ENCODE data around the gene SEC11C.
"Not testable (repeated sequence)": the region's sequence is repeated elsewhere in the genome, so short reads cannot be mapped to it uniquely, and the experiment has no call there.

The SEC11C gene

DNA sequence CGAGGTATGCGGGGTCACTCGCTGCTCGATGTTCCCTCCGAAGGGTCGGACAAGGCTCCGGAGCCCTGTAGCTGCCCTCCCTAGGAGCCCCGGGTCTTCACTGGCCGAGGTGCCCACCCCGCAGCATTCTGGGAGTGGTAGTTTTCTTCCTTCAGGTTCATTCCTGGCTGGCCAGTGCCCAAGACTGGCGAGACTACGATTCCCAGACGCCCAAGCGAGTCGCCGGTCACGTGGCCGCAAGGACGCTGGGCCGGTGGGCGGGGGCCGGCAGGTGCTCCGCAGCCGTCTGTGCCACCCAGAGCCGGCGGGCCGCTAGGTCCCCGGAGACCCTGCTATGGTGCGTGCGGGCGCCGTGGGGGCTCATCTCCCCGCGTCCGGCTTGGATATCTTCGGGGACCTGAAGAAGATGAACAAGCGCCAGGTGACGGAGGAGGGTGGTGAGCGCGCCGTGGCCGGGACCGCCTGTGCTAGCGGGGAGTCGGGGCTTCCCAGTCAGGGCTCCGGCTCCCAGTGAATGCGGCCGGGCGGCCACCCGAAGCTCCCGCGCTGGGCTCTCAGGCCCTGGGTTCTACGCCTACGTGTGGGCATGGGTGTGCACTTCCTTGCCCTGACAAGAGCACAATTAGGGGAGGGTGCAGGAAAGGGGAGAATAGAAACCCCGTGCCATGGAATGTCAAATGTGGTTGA lies at the start of gene SEC11C:
Gene SEC11C, plus strand, starts transcription at position 270 of the 687 bp plus-strand sequence. Its CDS starts 65 bp downstream, at position 335.
- DNase-seq (ENCODE audit: low spot score), result peak; percentile 96

DNA sequence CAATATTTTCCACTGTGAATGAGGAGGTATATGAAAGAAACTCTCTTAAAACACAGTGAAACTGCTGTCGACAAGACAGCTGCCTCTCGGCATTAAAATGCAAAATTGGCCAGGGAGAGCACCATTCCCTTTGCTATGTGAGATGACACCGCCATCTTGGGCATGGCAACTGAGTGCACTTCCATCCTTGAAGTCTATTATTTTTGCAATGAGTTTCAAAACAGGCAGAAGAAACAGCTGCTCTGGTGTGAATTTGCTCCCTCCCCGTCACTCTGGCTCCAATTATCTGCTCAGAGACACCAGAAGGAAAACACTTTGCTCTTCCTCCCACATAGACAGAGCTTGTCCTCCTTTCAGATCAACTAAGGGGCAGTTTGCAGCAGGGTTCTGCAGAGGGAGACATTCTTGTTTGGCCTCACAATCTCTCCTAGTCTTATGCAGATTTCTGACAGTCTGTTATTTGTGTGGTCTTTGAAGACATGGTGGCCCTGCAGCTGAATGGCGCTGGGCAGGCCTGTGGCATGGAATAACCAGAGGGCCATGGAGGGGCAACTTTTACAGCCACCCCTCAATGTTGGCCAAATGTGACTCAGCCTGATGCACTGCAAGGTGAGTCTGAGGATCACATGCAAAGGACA lies 48.6 kb upstream of the SEC11C start:
- DNase-seq (ENCODE audit: low spot score), result no peak

DNA sequence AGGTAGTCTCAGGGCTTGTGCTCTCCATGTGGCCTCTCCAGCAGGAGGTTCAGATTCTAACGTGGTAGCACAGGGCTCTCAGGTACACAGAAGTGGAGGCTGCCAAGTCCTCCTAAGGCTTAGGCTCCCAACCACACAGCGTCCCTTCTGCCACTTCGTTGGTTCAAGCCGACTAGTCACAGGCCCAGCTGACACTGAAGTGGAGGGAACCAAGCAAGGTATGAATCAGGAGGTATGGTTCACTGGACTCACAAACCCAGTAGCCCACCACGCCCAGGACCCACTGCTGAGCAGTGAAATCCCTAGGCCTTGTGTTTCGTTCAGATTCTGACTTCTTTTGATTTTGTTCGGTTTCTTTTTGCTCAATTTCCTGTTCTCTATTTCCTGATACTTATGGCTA lies 46.0 kb upstream of the SEC11C start:
- DNase-seq (ENCODE audit: low spot score), result no peak

DNA sequence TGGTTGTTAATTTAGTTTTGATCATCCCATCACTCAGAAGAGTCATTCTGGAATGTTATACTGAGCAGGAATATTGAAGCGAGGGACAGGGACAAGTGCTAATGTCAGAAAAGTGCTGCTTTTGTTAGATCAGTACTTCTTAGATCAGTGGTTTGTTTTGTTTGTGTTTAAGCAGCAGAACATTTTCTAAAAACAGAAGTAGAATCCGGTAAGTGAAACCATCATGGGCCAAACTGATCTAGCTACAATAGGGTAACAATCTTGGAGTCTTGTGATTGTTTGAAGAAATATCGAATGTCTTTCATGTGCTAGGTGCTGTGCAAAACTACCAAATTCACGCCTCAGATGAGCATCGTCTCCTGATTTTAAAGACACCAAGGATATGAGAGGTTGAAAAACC lies 45.1 kb upstream of the SEC11C start:
- no peak for DNase-seq (ENCODE audit: low spot score)

DNA sequence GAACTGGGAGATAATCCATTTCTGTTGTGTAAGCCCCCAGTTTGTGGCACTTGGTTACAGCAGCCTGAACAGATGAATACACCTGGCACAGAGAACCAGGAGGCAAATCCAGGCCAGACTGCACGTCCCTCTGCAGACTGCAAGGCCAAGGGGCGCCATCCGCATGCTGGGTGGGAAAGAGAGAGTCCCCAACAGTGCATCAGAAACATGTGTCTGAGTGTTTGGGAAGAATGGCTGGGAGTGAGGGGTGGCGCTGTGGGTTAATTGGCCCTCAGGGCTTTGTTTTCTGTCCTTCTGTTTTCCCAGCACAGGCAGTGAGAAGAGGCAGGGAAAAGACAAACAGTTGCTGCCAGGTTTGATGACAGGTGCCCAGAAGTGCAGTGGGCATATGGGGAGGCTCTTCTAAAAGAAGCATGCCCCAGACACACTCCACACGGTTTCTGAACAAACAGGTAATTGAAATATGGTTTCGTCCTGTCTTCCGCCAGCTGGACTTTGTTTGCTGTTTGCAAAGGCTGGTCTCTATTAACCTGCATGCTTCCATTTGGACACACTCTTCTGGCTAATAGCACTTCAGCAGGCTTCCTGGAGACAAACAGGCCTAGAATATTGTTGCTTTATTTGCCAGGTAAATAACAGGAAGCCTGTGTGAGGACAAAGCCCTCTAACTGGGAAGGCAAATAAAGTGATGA lies 43.4 kb upstream of the SEC11C start:
- DNase-seq (ENCODE audit: low spot score), result no peak

DNA sequence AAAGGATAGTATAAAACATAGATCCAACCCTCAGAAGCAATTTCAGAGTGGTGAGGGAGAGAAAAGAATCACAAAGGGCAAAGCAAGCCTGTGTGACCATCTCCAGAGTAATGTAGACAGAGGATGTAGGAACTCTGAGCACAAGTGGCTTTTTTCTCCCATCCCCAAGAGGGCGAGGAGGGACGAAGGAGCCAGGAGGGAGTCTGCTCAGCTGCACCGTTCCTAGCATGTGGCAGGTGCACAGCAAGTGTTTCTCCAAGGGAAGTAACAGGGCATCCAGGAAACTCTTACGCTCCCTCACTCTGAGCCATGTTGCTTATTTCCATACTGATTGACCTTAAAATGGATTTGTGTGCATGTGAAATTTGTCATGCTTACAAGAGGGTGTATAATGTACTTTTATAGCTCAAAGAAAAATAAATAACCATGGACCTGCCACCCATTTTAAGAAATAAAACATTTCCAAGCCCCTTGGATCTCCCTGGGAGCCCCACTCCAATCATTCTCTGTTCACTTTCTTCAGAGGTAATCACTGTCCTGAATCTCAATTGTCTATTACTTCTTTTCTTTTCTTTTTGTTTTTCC lies 37.8 kb upstream of the SEC11C start:
- DNase-seq (ENCODE audit: low spot score), result no peak

- DNase-seq (ENCODE audit: low spot score), result peak; percentile 14
Observed at GRCh38 chr18:59109375-59109774, 30.3 kb upstream of the SEC11C start.

- DNase-seq (ENCODE audit: low spot score), result no peak
Observed at GRCh38 chr18:59114160-59114559, 25.5 kb upstream of the SEC11C start.

DNA sequence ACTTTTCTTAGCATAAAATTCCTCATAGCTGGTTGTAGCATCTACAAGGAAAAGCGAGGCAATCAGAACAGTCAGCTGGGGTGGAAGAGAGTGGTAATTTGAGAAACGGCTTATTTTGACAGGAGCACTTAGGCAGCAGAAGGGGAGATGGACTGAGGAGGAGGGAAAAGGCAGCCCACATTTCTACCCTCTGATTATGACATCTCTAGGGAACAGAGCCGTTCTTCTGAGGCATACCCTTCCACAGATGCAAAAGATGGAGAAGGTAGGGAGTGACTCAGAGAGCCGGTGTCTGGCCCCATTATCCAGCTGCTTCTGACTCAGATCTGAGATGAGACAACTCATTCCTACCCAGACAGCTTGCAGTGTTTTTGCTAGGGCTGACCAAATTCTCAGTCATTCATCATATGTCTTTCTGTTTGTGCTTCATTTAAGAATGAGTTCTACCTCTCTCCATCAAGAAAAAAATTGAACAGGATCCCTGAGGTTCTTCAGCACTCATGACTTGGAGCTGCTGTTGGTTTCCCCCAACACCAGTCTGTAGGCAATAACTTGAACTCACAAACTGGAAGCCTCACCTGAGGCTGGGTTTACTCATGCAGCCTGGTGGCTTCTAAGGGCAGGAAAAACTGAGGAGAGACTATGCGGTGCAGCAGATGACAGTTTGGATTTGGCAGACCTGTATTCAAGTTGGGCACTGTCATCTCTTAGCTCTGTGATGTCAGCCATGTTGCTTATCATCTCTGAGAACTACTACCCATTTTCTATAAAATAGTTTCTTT lies 15.9 kb upstream of the SEC11C start:
- DNase-seq (ENCODE audit: low spot score), result peak; percentile 86

DNA sequence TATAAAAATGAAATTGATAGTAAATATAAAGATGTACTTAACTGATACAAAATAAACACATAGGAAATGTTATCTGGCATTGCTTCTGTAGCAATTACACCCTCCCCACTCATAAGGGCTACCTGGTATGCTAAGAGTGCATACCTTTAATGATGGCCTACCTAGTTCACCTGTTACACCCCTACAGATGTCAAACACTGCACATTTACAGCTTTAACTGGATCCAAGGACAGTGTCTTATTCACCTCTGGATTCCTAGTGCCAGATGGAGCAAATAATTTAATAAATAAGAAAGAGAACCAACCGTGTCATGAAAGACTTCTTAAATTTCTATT lies 15.3 kb upstream of the SEC11C start:
- no peak for DNase-seq (ENCODE audit: low spot score)

GRCh38 chr18:59127047-59127446 lies 12.6 kb upstream of the SEC11C start:
- no peak for DNase-seq (ENCODE audit: low spot score)

DNA sequence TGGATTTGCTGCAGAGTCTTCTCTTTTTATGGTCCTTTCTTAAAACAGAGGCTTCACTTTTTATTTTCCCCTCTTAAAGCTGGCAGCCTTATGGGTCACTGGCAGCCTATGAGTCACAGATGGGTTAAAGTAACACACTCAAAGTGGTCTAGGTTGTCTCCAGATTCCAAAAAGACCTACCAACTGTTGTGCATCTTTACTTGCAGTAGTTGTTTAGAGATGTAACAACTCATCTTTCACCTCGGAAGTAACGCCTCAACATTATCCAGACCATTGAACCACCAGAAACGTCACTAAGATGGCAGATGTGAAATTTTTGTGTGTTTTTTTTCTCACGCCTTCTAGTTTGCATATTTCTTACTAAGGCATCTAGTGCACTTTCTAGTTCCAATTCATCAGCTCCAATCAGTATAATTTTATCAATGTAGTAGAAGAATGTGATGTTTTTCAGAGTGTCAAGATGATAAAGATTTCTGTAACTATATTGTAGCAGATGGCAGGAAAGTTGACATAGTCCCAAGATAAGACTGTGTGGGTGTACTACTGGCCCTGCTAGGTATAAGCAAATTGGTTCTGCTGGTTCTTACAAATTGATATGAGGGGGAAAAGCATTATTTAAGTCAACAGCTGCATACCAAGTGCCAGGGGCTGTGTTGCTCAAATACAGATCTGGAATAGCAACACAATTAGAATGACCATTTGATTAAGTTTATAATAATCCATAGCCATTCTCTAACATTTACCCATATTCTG lies 9.6 kb upstream of the SEC11C start:
- no peak for DNase-seq (ENCODE audit: low spot score)

DNA sequence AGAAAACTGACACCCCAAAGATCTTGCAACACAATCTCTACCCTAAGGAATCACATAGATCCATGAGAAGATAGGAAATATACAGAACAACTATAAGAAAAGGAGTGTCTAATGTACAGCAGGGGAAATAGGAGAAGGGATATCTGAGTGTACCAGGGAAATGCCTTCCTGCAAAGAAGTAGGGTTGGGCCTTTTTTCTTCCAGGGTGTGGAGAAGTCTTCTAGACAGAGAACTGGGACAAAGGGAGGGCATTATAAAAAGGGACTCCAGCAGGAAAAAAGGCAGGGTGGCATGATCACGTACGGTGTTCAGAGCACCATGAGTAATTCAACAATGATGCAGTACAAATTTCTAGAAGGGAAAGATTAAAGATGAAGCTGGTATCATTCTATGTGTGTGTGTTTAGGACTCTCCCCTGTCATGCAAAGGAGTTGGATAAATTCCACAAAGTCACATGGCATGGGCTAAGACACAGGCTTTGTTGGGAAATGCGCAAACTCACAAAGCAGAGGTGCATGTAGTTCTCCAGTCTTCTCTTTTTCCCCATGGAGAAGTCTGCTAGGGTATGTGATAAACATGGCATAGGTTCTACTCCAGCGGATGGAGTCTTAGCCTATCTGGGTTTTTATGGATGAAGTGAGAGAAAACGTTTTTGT lies 6.7 kb upstream of the SEC11C start:
- no peak for DNase-seq (ENCODE audit: low spot score)

DNA sequence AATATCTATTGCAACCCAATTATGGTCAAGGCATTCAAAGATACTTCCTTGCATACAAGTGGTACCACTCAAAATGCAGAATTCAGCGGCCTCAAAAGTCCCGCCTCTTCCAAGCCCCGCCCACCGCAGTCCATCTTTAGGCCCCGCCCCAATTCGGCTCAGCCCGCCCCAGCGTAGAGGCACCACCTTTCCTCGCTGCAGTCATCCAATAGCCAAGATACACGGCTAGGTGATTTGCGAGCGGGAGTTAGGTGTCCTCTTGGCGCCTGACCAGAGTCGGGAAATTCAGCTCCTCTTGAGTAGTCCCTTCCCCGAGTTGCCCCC lies 431 bp upstream of the SEC11C start:
- DNase-seq (ENCODE audit: low spot score), result peak; percentile 90

DNA sequence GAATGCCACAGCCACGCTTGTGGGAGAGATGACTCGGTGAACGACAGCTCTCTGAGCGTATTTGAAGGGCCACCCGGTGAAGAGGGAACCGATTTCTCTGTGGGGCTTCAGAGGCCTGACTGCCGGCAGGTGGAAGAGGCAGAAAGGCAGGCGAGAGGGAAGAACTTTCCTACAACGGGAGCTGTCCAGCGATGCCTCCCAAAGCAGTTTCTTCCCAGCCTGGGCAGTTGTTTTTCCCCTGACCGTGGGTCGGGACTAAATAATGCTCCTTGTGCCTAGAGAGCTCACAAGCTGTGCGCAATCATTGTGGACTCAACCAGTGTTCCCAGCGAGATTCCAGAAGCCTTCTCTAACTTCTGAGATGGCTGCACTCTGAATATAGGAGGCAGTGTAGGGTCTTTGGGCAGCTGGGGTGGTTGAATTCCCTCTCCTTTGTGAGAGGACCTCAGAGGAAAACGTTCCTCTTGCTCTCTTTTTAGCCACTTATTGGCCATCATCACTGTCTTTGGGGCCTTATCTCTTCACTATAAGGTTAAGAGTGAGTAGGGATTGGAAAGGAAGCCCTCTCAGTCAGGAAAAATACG lies 710 bp downstream of the SEC11C start:
- peak; percentile 60 for DNase-seq (ENCODE audit: low spot score)

GRCh38 chr18:59141294-59142068 lies 1.8 kb downstream of the SEC11C start:
- DNase-seq (ENCODE audit: low spot score), result no peak

DNA sequence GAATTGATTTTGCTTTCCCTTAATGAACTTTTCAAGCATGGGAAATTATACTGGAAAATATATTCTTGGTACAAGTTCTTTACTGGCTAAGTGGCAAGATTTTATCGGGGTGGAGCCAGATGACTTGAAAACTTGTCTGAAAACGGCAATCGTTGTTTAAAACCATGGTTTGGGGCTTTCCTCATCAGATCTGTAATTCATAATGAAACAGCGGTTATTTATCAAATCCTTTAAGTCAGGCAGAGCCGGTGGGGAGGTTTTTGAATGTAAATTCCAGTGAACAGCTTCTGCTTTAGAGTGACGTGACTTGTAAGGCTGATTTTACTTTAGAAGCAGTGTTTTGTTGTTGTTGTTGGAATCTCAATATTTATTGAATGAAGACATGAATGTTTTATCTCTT lies 2.6 kb downstream of the SEC11C start:
- DNase-seq (ENCODE audit: low spot score), result no peak

GRCh38 chr18:59142800-59143416 lies 3.2 kb downstream of the SEC11C start:
- DNase-seq (ENCODE audit: low spot score), result not testable (repeated sequence)

- peak; percentile 17 for DNase-seq (ENCODE audit: low spot score)
Observed at GRCh38 chr18:59143441-59143840, 3.8 kb downstream of the SEC11C start.

DNA sequence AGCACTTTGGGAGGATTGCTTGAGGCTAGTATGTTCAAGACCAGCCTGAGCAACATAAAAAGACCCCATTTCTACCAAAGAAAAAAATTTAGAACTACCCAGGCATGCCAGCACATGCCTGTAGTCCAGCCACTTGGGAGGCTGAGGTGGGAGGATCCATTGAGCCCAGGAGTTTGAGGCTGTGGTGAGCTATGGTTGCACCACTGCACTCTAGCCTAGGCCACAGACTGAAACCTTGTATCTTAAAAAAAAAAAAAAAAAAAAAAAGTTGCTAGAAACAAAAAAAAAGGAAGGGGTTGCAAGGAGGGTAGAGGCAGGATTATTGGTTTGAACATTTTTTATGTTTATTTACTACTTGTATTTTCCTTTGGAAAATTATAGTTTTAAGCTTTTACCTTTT lies 4.8 kb downstream of the SEC11C start:
- DNase-seq (ENCODE audit: low spot score), result no peak
